Osteocyte (in vitro differentiated cells): Measurements from ENCODE around the gene HAS3. TPM values are rescaled to one million over a fixed set of nuclear protein-coding genes. Genes with fewer than 3 reads are reported as not detected.
A peak's percentile ranks its signal among the peaks of the same experiment; 100 is the strongest.
"Not testable (repeated sequence)": the region's sequence is repeated elsewhere in the genome, so short reads cannot be mapped to it uniquely, and the experiment has no call there.

Experiments used
- DNase-seq: peaks from one replicate; pipeline ENCODE4 v3.0.0; 2021; ENCODE audit warnings: mixed read lengths; ENCODE audit not compliant: unreplicated experiment; ENCODE audit errors: extremely low spot score
- H3K27ac Mint-ChIP-seq: one replicate; pipeline ENCODE4 v1.8.0; 2021; ENCODE audit warnings: mild to moderate bottlenecking, mixed read lengths; ENCODE audit not compliant: unreplicated experiment
- H3K27me3 Mint-ChIP-seq: one replicate; pipeline ENCODE4 v1.8.0; 2021; ENCODE audit warnings: mixed read lengths; ENCODE audit not compliant: unreplicated experiment
- H3K36me3 Mint-ChIP-seq: one replicate; pipeline ENCODE4 v1.8.0; 2021; ENCODE audit warnings: mixed read lengths; ENCODE audit not compliant: unreplicated experiment
- H3K4me1 Mint-ChIP-seq: one replicate; pipeline ENCODE4 v1.8.0; 2021; ENCODE audit warnings: mixed read lengths; ENCODE audit not compliant: unreplicated experiment
- H3K4me3 Mint-ChIP-seq: one replicate; pipeline ENCODE4 v1.8.0; 2021; ENCODE audit warnings: mild to moderate bottlenecking, moderate library complexity, mixed read lengths; ENCODE audit not compliant: unreplicated experiment
- H3K9me3 Mint-ChIP-seq: one replicate; pipeline ENCODE4 v1.8.0; 2021; ENCODE audit warnings: mixed read lengths; ENCODE audit not compliant: unreplicated experiment
- long read RNA-seq: library from polyadenylated mRNA; unstranded; transcript quantifications from one replicate; pipeline ENCODE4 v2.0.0, GENCODE V29; 2021
- total RNA-seq: library from RNA; stranded (reverse); gene quantifications from 2 replicates; pipeline ENCODE4 v1.2.1, GENCODE V29; 2021
- TF ChIP-seq, protein P1 (sequence below): fragments of 200-600 bp; sonication (generic); IDR thresholded peaks from 2 replicates; pipeline ENCODE4 v1.5.0; 2021; ENCODE audit warnings: antibody characterized with exemption, mild to moderate bottlenecking, moderate library complexity

HAS3 gene, protein sequence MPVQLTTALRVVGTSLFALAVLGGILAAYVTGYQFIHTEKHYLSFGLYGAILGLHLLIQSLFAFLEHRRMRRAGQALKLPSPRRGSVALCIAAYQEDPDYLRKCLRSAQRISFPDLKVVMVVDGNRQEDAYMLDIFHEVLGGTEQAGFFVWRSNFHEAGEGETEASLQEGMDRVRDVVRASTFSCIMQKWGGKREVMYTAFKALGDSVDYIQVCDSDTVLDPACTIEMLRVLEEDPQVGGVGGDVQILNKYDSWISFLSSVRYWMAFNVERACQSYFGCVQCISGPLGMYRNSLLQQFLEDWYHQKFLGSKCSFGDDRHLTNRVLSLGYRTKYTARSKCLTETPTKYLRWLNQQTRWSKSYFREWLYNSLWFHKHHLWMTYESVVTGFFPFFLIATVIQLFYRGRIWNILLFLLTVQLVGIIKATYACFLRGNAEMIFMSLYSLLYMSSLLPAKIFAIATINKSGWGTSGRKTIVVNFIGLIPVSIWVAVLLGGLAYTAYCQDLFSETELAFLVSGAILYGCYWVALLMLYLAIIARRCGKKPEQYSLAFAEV
- total RNA-seq = 0.89 and 1.6 TPM in 2 replicates
- long read RNA-seq = 0 reads

DNA sequence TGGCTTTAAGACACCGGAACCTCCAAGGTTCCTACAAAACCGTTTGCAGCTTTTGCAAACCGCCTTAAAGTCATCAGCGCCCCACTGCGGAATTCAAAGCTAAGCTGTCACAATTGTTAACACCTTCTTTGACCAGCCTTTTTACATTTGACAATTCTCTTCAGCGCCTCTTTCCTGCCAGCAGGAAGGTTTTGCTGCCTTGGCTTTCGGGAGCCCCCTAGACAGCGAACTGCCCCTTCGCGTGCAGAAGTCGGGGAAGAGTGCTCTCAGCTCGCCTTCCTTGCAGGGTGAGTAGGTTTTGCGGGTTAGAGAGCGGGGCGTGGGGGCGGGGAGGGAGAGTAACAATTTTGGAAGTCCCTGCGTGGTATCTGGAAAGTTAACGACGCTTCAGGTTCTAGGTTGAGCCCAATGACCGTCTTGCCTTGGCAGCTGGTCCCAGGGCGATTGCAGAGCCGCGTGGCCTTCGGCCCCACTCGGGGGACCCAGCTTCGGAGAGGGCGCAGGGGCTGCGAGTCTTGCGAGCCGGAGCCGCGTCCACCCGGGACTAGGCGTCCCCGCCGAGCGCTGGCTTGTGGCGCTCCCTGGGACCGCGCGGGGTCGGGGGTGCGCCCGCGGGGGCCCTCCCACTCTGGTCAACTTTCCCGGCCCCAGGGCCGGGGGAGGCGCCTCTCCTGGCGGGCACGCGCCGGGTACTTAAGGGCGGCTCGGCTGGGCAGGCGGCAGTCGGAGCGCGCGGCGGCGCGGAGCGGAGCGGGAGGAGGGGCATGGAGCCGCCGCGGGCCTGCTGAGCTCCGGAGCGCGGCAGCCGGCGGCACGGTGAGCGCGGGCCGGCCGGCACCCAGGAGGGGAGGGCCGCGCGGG is at the start of gene HAS3:
HAS3 (plus strand) TSS at position 153 of the 861 bp plus-strand sequence. CDS start 3,743 bp downstream, outside the sequence.
- TF ChIP-seq, protein P1, sequence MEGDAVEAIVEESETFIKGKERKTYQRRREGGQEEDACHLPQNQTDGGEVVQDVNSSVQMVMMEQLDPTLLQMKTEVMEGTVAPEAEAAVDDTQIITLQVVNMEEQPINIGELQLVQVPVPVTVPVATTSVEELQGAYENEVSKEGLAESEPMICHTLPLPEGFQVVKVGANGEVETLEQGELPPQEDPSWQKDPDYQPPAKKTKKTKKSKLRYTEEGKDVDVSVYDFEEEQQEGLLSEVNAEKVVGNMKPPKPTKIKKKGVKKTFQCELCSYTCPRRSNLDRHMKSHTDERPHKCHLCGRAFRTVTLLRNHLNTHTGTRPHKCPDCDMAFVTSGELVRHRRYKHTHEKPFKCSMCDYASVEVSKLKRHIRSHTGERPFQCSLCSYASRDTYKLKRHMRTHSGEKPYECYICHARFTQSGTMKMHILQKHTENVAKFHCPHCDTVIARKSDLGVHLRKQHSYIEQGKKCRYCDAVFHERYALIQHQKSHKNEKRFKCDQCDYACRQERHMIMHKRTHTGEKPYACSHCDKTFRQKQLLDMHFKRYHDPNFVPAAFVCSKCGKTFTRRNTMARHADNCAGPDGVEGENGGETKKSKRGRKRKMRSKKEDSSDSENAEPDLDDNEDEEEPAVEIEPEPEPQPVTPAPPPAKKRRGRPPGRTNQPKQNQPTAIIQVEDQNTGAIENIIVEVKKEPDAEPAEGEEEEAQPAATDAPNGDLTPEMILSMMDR = peak; percentile 55
- Mint-ChIP-seq H3K4me3 (peak within 1 kb of the TSS; percentile 92), H3K9me3 (no peaks in the 10 kb centered on the region), H3K36me3 (peaks cover 6% of the 10 kb centered on the region), H3K27ac (peak within 1 kb of the TSS; percentile 54), H3K27me3 (no peaks in the 10 kb centered on the region), H3K4me1 (peaks cover 23% of the 10 kb centered on the region)
- DNase-seq = no peak

DNA sequence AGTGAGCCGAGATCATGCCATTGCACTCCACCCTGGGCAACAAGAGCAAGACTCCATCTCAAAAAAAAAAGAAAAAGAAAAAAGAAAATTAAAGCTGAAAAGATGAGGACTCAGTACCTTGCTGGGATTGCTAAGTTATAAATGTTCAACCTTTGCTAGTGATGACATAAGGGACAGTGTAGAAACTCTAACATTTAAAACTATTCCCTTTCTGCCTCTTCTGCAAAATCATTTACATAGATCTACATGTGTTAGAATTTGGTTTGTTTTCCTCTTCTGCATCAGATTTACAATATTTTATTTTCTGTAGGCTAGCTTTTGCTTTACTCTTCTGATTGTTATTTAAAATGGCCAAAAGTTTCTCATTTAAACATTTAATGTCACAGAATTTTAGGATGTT is 49.5 kb upstream of the HAS3 start:
- no peaks in the 10 kb centered on the region for H3K4me1 Mint-ChIP-seq
- no peak overlapping the region for H3K27ac Mint-ChIP-seq
- TF ChIP-seq, protein P1 = no peak
- no peaks in the 10 kb centered on the region for H3K27me3 Mint-ChIP-seq
- H3K9me3 Mint-ChIP-seq = no peaks in the 10 kb centered on the region
- no peaks in the 10 kb centered on the region for H3K36me3 Mint-ChIP-seq
- DNase-seq = no peak
- no peak overlapping the region for H3K4me3 Mint-ChIP-seq

DNA sequence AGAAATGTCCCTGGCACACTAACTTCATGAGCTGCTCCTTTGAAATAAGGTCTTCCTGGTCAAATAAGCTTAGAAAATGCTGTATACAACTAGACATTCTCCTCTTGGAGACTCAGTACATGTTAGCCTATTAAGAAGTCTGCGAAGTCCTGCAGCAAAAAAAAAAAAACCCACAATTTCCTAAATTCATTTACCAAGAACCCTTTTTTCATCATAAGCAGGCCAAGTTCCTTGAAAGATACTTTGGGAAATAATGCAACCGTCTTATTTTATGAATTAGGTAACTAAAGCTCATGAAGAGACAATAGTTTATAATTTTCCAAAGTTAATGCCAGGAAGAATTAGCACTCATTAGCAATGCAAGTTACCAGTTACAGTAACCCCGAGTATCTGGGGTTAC is 49.0 kb upstream of the HAS3 start:
- no peaks in the 10 kb centered on the region for H3K4me1 Mint-ChIP-seq
- no peak overlapping the region for H3K4me3 Mint-ChIP-seq

DNA sequence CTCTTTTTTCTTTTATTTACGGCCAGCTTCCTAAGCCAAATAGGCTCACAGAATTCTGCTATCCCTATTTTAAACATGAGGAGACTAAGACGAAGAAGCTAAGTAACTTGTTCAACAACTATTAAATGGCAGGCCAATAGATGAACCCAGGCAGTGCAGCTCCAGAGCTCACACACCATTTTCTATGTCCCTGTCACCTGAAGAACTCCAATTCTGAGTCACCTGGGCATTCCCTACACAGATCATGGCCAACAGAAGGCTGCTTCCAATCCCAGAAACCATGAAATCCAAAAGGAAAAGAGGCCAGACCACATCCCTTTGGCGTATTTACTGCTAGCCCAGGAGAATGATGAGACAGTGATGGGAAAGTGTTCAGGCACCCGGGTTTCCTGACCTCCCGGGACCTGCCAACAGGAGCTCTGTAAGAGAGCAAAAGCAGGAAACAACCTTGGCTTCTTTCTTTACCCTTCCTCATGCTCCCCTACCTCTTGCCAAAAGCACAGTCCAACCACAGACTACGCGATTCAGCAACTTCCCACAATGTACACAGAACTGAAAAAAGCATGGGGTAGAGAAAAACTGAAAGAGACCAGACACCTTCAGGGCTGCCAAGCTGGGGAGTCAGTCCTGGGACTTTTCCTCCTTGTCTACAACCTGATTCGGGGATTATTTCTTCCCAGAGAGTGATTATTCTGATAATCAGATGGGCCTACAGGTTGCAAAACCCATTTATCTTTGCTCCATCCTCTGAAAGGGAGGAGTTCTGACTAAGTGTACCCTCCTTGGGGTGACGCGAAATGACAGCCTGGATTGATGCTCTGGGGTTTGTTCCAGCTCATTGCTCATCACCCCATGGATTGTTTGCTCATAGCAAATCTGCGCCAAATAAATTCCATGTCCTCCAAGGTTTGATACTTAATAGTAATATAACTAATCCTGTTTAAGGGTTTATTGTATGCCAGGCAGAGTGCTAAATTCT is 47.8 kb upstream of the HAS3 start:
- no peak for DNase-seq
- no peaks in the 10 kb centered on the region for H3K36me3 Mint-ChIP-seq
- H3K27ac Mint-ChIP-seq = no peak overlapping the region
- no peaks in the 10 kb centered on the region for H3K27me3 Mint-ChIP-seq
- H3K4me1 Mint-ChIP-seq = no peaks in the 10 kb centered on the region
- no peaks in the 10 kb centered on the region for H3K9me3 Mint-ChIP-seq
- no peak overlapping the region for H3K4me3 Mint-ChIP-seq
- TF ChIP-seq, protein P1 = no peak

More for the DNA sequence above, 49.0 kb upstream of the HAS3 start:
- Mint-ChIP-seq H3K9me3 (no peaks in the 10 kb centered on the region), H3K27ac (no peak overlapping the region), H3K27me3 (no peaks in the 10 kb centered on the region), H3K36me3 (no peaks in the 10 kb centered on the region)
- no peak for DNase-seq
- TF ChIP-seq, protein P1 = no peak

DNA sequence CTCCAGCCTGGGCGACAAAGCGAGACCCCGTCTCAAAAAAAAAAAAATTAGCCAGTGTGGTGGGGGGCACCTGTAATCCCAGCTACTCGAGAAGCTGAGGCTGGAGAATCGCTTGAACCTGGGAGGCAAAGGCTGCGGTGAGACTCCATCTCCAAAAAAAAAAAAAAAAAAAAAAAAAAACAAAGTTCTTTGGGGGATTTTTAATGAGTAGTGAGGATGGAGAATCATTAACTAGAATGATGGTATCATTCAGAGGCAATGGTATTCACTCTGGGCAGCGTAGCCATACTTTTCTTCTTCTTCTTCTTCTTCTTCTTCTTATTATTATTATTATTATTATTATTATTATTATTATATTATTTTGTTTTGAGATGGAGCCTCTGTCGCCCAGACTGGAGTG is 42.0 kb upstream of the HAS3 start:
- not testable (repeated sequence) for DNase-seq, H3K36me3 Mint-ChIP-seq, H3K9me3 Mint-ChIP-seq, H3K27ac Mint-ChIP-seq, H3K27me3 Mint-ChIP-seq, H3K4me3 Mint-ChIP-seq
- peaks cover 18% of the 10 kb centered on the region for H3K4me1 Mint-ChIP-seq
